Lower lobe of right lung (tissue), 2 donors: ENCODE data around the gene TSFM. TPM values are rescaled to one million over a fixed set of nuclear protein-coding genes. Genes with fewer than 3 reads are reported as not detected.

Experiments used
- ATAC-seq, 2 donors: fragments of 200-7000 bp; cut with Tn5 transposase; one replicate each; pipeline ENCODE4 v1.9.1; 2020 to 2022; ENCODE audit warnings: mild to moderate bottlenecking in 2 of 2, moderate library complexity in 2 of 2
- DNase-seq: peaks from one replicate; pipeline ENCODE4 v3.0.0-alpha.2; 2020
- H3K27ac ChIP-seq: fragments of 200-600 bp; one replicate; pipeline ENCODE4 v1.8.0; 2022
- H3K27me3 ChIP-seq: fragments of 200-600 bp; one replicate; pipeline ENCODE4 v1.8.0; 2022; ENCODE audit warnings: low read depth
- H3K36me3 ChIP-seq: fragments of 200-600 bp; one replicate; pipeline ENCODE4 v1.8.0; 2022; ENCODE audit warnings: mild to moderate bottlenecking
- H3K4me1 ChIP-seq: fragments of 200-600 bp; one replicate; pipeline ENCODE4 v1.8.0; 2022
- H3K4me3 ChIP-seq: fragments of 200-600 bp; one replicate; pipeline ENCODE4 v1.8.0; 2022; ENCODE audit warnings: mild to moderate bottlenecking
- H3K9me3 ChIP-seq: fragments of 200-600 bp; one replicate; pipeline ENCODE4 v1.8.0; 2022
- intact Hi-C: fragments of 100-400 bp; cut with DNase I; formaldehyde crosslinking; loops from one replicate; pipeline ENCODE4 v1.11.0; 2022
- total RNA-seq: library from RNA; stranded (reverse); fragmentation: NEBNext Ultra II Directional; extraction: Animal tissue kit (Norgen Biotek cat#: 25700); gene quantifications from one replicate; pipeline ENCODE4 v1.2.1, GENCODE V29; 2021
- TF ChIP-seq, protein P1 (sequence below): fragments of 200-600 bp; IDR thresholded peaks from one replicate; pipeline ENCODE4 v1.8.0; 2022; ENCODE audit warnings: antibody characterized with exemption, mild to moderate bottlenecking
- donor health status: DM: no; HTN: yes; CAD: no; lungs with severe emphysema.

Gene TSFM
- total RNA-seq, 1 donor from 2014 or later = 22.6 TPM

DNA sequence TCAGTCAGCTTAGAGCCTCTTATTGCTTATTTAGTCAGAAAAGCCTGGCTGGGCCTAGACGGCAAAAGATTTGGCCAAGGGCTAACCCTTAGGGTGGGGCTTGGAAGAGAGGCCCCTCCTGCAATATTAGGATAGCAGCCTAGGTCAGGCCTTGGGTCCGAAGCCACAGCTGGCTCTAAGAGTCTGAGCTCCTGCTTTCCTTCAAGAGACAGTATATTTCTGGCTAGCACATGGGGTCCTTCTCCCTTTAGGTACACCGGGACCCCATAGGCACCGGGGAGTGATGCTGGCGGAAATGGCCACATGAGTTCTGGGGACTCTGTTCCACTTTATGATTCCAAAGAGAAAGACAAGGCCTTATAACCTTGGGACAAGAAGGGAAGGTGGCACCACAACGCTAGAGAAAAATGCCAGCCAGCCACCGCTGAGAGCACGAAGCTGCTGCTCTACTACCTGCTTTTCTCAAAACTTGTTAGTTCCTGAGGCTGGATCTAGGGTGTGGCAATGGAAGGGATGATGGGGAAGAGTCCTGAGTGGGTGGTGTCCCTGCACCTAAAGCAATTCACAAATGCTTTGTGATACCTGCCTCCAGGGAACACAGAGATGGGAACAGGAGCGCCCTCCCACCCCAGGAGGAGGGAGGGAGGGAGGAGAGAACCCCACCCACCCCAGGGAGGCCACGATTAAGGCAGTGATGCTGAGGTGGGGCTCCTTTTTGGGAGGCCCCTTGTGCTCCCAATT is 39.1 kb downstream of the TSFM start:
- ATAC-seq = no peak
- H3K9me3 ChIP-seq = no peaks in the 10 kb centered on the region
- peaks cover 46% of the 10 kb centered on the region for H3K4me1 ChIP-seq
- TF ChIP-seq, protein P1, sequence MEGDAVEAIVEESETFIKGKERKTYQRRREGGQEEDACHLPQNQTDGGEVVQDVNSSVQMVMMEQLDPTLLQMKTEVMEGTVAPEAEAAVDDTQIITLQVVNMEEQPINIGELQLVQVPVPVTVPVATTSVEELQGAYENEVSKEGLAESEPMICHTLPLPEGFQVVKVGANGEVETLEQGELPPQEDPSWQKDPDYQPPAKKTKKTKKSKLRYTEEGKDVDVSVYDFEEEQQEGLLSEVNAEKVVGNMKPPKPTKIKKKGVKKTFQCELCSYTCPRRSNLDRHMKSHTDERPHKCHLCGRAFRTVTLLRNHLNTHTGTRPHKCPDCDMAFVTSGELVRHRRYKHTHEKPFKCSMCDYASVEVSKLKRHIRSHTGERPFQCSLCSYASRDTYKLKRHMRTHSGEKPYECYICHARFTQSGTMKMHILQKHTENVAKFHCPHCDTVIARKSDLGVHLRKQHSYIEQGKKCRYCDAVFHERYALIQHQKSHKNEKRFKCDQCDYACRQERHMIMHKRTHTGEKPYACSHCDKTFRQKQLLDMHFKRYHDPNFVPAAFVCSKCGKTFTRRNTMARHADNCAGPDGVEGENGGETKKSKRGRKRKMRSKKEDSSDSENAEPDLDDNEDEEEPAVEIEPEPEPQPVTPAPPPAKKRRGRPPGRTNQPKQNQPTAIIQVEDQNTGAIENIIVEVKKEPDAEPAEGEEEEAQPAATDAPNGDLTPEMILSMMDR = no peak
- intact Hi-C loops = no loop called here
- peaks cover 88% of the 10 kb centered on the region for H3K36me3 ChIP-seq
- peak overlapping the region; percentile 63 for H3K27ac ChIP-seq
- no peak overlapping the region for H3K4me3 ChIP-seq
- DNase-seq = no peak
- no peaks in the 10 kb centered on the region for H3K27me3 ChIP-seq

DNA sequence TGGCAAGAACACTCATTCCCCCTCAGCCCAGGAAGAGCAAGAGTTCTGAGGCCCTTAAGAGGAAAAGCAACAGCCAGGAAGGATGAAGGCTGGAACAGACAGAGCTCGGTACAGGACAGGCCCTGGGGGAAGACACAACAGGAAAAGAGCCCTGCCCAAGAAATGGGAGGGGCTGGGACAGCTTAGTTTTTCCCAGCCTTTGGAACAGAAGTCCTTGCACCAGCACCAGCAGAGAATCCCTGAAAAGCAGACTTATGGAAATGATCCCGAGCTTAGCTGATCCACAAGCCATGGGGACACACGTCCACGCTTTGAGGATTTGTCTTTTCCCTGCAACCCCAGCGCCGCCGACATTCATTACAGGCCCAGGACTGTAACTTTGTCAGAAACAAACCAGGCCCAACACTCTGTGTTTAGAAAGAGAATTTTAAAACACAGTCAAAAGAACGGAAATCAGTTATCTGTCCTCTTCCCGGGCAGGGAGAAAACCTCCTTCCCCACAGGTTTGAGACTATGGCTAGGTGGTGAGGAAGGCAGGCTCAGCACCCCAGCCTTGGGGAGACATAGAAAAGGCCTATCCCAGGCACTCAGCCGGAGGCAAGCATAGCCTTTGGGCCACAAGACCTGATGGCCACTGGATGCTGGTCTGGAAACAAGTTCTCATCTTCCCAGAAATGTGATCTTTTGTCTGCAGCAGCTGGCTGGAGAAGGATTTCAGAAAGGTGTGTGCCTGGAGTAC is 40.0 kb downstream of the TSFM start:
- no peak overlapping the region for H3K4me3 ChIP-seq
- intact Hi-C loops = no loop called here

DNA sequence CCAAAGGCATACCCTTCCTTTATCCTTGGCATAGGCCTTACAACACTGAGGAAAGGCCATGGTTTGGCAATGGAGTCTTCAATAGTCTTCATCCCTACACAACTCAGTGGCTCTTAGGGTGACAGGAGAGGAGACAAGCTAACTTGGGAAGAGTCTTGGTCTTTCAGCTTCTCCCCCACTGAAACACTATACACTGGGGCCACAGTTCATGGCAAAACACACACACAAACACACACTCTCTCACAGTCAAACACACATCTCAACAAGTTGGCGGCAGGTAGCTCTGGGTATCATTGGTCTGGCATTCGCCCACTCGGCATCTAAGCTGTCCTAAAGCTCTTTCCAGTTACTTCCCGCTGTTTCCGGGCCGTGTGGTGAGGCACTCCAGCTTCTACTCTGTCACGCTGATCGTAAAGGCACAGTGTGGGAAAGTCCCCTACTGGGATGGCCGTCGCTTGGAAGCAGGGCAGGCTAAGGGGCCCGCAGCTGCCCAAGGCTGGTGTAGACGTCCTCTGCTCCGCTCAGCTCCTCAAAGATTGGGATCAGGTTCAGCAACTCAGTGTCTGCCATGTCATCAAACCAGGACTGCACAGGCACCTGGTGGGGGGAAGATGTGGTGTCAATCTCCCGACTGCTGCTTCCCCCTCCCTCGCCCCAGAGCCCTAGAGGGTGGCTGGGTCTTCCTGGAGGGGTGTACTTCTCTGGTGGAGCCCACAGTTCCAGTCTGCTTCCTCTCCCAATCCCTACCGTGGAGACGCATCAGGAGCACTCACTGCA is 40.7 kb downstream of the TSFM start:
- ATAC-seq (no peak), DNase-seq (no peak)
- no peak overlapping the region for H3K4me3 ChIP-seq
- H3K9me3 ChIP-seq = no peaks in the 10 kb centered on the region
- TF ChIP-seq, protein P1 = no peak
- peaks cover 99% of the 10 kb centered on the region for H3K36me3 ChIP-seq
- intact Hi-C loops = no loop called here
- no peaks in the 10 kb centered on the region for H3K27me3 ChIP-seq
- H3K4me1 ChIP-seq = peaks cover 36% of the 10 kb centered on the region
- peak overlapping the region; percentile 63 for H3K27ac ChIP-seq

More for the DNA sequence above, 40.0 kb downstream of the TSFM start:
- ATAC-seq (no peak), DNase-seq (no peak)
- Histone ChIP-seq H3K27me3 (no peaks in the 10 kb centered on the region), H3K36me3 (peaks cover 95% of the 10 kb centered on the region), H3K9me3 (no peaks in the 10 kb centered on the region), H3K4me1 (peaks cover 40% of the 10 kb centered on the region), H3K27ac (peak overlapping the region; percentile 63)
- TF ChIP-seq, protein P1 = no peak

DNA sequence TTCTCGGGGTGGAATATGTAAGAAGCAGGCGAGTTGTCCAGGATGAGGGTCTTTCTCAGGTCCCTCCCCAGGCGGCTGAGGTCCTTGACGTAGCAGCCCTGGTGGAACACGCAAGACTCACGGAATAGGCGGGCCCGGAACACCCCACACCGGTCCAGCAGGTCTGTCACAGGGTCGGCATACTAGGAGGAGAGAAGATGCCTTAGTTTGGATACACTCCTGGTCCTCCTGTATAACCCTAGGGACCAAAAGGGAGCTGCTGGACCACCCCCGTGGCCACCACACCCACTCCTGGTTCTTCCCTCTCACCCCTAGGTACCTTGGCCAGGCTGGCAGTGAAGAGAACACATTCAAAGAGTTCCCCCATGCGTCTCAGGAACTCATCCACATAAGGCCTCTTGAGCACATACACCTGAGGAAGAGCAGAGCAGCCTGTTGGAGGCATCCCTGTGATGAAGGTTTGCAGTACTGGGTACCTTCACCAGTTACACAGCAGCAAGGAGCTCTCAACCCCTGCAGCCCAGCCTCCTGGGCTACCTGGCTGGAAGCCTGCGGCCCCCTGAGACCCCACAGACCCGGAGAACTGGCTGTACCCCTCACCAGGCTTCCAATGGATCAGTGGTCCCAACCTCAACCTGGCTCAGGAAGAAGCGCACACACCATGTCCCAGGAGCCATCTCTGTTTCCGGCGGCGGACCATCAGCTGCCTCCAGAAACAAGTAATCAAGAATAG is 41.5 kb downstream of the TSFM start:
- no peak for DNase-seq
- Histone ChIP-seq H3K4me3 (no peak overlapping the region), H3K27me3 (no peaks in the 10 kb centered on the region), H3K36me3 (peaks cover 100% of the 10 kb centered on the region), H3K27ac (peak overlapping the region; percentile 63), H3K9me3 (no peaks in the 10 kb centered on the region), H3K4me1 (peaks cover 41% of the 10 kb centered on the region)
- intact Hi-C loops = no loop called here
- no peak for ATAC-seq
- TF ChIP-seq, protein P1 = no peak

DNA sequence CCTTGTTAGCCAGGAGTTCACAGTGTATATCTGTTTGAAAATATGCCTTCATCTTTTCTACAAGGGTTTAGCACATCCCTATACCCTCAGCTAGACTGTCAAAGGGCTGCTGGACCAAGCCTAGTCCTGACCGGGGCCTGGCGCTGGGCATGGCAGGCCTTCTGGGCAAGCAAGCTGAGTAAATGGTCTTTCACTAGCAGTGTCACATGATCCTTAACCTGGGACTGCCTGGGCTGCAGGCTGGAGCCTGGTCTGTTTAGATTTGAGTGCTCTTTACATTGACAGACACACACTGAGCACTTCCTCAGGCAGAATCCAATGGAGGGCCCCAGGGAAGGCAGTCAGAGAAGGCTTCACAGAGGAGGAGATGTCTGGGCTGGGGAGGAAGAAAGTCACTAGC is 42.9 kb downstream of the TSFM start:
- H3K4me3 ChIP-seq = no peak overlapping the region
- H3K9me3 ChIP-seq = no peaks in the 10 kb centered on the region
- H3K27me3 ChIP-seq = no peaks in the 10 kb centered on the region
- peaks cover 97% of the 10 kb centered on the region for H3K36me3 ChIP-seq
- intact Hi-C loops = no loop called here
- peak overlapping the region; percentile 20 for H3K27ac ChIP-seq
- ATAC-seq (no peak), DNase-seq (peak; percentile 14)
- TF ChIP-seq, protein P1 = no peak
- peaks cover 54% of the 10 kb centered on the region for H3K4me1 ChIP-seq
